GM19395 (cell line): Measurements from ENCODE around the gene FAM114A1.
"Not testable (repeated sequence)": the region's sequence is repeated elsewhere in the genome, so short reads cannot be mapped to it uniquely, and the experiment has no call there.

ENCODE experiments used
- ATAC-seq: cut with Tn5 transposase; IDR thresholded peaks from one replicate; pipeline ENCODE4 v1.9.1; 2021; ENCODE audit warnings: mild to moderate bottlenecking, moderate library complexity; ENCODE audit not compliant: unreplicated experiment

Gene FAM114A1

GRCh38 chr4:38959248-38959647, 91.6 kb downstream of the FAM114A1 start:
- not testable (repeated sequence) for ATAC-seq

- no peak for ATAC-seq
Observed at GRCh38 chr4:38964942-38965775, 97.6 kb downstream of the FAM114A1 start.

GRCh38 chr4:38965866-38966265, 98.3 kb downstream of the FAM114A1 start:
- no peak for ATAC-seq

GRCh38 chr4:38967260-38968095, 99.9 kb downstream of the FAM114A1 start:
- no peak for ATAC-seq

- no peak for ATAC-seq
Observed at GRCh38 chr4:38968668-38969067, 101.1 kb downstream of the FAM114A1 start.

- no peak for ATAC-seq
Observed at GRCh38 chr4:38976308-38976707, 108.7 kb downstream of the FAM114A1 start.

- no peak for ATAC-seq
Observed at GRCh38 chr4:38979081-38979480, 111.5 kb downstream of the FAM114A1 start.

DNA sequence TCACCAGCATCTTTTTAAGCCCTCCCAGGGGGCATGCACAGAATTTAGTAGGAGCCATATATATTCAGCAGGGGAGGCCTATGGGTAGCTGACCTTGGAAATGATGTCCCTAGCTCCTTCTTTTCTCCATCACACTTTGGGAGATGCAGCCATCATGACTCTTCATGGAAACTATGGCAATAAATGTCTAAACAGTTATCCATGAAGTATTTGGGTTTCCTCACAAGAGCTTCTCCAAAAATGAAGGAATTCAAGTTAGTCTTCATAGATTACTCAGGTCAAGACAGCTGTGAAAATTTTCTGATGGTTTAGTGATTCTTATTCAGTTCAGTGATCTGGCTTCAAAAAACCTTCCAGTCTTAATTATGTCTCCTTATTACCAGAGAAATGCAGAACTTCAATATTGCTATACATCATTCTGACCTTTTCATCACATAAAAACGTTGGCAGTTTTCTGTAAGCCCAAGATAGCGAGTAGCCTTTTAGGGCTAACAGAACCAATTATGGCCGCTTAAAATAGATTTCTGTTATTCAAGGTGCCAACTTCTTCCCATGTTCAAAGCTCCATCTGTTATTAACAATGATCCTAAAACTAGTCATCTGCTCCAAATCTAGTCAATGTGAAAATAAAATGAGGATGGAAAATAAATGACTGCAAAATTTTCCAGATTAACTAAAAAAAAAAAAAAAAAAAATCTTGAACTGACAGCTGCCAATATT, 112.1 kb downstream of the FAM114A1 start:
- ATAC-seq, result no peak

- peak; percentile 55 for ATAC-seq
Observed at GRCh38 chr4:38980903-38981676, 113.5 kb downstream of the FAM114A1 start.

DNA sequence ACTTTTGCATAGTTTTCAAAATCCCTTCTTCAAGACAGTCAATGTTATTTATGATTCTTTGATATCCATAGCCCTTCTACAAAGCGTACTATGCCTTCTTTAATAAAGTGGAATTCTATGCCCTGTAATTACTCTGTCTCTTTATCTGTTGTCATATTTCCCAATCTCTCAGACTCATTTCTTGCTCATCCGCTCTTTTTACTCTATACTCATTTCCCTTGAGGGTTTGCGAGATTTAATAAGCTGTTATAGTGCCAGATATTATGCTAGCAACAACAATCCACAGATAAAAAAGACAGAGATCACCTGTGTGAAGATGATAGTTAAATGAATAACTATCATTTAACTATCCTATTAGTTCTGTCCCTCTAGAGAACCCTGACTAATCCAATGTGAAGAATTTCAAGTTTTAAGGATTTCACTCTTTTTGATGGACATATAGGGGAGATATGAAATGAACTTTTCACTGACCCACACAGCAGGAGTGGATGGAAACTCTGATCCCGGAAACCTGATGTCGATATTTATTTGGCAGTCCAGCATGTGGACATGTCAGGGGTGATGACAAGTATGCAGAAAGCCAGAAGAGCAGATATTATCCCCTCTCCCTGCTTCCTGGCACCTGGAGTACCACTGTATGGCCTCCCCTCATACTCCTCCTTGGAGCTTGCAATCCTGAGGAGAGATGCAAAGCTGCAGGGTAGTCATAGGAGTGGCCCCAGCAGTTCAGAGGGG, 114.9 kb downstream of the FAM114A1 start:
- ATAC-seq, result no peak

DNA sequence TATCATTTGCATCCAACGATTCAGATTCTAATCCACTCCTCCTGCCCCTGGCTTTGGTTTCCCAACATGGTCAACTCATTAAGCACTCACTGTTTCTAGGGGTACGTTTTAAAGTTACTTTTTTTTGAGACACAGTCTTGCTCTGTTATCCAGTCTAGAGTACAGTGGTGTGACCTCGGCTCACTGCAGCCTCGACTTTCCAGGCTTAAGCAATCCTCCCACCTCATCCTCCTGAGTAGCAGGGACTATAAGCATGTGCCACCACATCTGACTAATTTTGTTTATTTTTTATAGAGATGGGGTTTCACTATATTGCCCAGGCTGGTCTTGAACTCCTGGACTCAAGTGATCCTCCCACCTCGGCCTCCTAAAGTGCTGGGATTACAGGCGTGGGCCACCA, 115.7 kb downstream of the FAM114A1 start:
- ATAC-seq, result no peak

GRCh38 chr4:38983787-38984598, 116.4 kb downstream of the FAM114A1 start:
- no peak for ATAC-seq

GRCh38 chr4:38985410-38986100, 117.9 kb downstream of the FAM114A1 start:
- no peak for ATAC-seq

GRCh38 chr4:38987491-38987890, 119.9 kb downstream of the FAM114A1 start:
- ATAC-seq, result no peak

DNA sequence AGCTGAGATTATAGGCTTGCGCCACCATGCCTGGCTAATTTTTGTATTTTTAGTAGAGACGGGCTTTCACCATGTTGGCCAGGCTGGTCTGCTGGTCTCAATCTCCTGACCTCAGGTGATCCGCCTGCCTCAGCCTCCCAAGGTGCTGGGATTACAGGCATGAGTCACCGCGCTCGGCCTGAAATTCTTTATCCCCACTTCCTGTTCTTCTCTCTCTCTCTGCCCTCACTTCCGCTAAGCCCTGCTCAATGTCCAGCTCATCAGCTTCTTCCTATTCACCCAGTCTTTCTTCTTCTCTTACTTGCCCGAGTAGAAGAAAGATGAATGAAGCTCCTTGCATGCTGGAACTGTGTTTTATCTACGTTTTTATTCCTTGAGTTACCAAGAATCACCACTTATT, 120.7 kb downstream of the FAM114A1 start:
- not testable (repeated sequence) for ATAC-seq

- no peak for ATAC-seq
Observed at GRCh38 chr4:38989487-38989886, 121.9 kb downstream of the FAM114A1 start.

DNA sequence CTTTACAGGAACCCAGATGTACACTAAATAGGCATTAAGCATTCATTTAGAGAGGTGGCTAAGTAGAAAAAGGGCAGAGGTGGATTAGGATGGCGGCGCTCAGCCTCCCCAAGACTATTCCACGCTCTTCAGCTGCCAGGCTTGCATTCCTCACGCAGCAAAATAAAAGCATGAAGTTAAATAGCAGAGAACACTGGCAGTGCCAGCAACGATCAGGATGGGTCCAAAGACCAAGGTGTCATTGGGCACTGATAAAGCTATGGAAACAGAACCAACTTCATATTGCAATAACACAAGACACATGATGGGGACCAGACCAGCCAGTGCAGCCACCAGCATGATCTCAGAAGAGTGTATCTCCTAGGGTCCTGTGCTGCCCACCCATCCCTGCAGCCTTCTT, 122.6 kb downstream of the FAM114A1 start:
- ATAC-seq, result no peak

DNA sequence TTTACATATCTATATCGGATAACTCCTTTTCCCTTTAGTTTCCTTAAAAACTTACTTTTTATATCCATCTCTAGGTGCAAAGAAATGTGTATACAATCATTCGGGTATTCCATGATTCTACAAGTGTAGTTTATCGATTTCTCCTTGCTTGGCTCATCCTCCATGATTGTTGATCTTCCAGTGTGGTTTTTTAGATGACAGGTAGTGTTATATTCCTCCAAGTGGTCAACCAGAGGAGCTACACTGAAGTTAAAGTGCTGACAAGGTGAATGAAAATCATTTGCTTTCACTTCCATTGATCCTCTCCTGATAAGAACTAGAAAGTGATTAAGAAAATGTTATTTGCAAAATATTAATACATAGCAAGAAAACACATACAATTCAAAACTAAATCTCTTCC, 126.1 kb downstream of the FAM114A1 start:
- no peak for ATAC-seq
